ENCODE measurements around the gene ABCA4.
A peak's percentile ranks its signal among the peaks of the same experiment; 100 is the strongest.
"Not testable (repeated sequence)": the region's sequence is repeated elsewhere in the genome, so short reads cannot be mapped to it uniquely, and the experiment has no call there.

The ABCA4 gene

GRCh38 chr1:94017155-94017829 lies 103.7 kb downstream of the ABCA4 start:
- DNase-seq (ENCODE audit: low read depth, low spot score) = peak; percentile 58
- no peak overlapping the region for H3K4me3 ChIP-seq (ENCODE audit: low read length)

DNA sequence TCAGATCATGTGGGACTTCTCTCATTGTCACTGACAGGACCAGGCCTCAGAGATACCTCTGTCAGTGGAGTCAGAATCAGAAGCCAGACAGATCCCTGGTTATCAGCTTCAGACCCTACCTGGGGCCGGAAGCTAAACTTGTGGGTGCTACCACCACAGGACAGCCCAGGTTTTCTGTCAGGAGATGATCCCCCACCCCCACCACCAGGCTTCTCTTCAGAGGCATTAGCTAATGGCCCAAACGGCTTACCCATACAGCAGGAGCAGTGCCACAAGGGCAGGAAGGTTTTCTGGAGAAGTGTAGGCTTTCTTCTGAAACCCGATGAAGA lies 105.5 kb downstream of the ABCA4 start:
- DNase-seq (ENCODE audit: low read depth, low spot score) = no peak
- H3K4me3 ChIP-seq (ENCODE audit: low read length) = no peak overlapping the region

DNA sequence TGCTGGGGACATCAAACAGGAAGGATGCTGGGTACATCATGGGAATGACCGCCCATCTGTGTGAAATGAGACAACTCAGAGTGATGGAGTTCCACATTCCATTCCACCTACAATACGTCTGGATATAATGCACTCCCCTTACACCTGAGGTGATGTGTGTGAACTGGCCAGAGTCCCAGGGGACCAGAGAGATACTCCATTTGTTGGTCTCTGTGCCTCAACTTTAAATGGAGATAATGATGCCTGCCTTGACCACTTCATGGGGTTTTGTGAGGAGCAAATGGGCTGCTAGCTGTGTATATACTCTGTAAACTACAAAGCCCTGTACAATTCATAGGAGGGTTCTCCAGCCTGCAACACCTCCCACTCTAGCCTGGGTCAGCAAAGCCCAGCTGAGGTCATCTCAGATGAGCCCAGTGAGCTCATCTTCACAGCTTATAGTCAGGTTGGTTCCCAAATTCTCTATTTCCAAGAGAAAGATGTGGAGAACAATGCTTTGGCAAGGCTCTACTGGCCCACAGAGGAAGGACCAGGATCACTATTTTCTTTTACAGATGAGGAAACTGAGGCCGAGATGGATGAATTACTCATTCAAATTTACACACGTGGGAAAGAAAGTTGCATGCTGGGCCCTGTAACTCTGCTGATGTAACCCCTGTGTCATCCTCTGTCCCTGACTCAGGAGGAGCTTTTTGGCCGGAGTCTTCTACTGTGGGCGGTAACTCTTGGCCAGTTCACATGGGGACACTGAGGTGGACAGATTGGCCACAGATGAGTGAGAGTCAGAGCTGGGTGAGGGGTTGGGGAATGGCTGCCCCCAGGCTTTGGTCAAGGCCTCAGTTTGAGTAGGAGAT lies 106.1 kb downstream of the ABCA4 start:
- H3K4me3 ChIP-seq (ENCODE audit: low read length) = no peak overlapping the region
- no peak for DNase-seq (ENCODE audit: low read depth, low spot score)

- H3K4me3 ChIP-seq (ENCODE audit: low read length) = no peak overlapping the region
- no peak for DNase-seq (ENCODE audit: low read depth, low spot score)
Observed at GRCh38 chr1:94014087-94014486, 106.9 kb downstream of the ABCA4 start.

DNA sequence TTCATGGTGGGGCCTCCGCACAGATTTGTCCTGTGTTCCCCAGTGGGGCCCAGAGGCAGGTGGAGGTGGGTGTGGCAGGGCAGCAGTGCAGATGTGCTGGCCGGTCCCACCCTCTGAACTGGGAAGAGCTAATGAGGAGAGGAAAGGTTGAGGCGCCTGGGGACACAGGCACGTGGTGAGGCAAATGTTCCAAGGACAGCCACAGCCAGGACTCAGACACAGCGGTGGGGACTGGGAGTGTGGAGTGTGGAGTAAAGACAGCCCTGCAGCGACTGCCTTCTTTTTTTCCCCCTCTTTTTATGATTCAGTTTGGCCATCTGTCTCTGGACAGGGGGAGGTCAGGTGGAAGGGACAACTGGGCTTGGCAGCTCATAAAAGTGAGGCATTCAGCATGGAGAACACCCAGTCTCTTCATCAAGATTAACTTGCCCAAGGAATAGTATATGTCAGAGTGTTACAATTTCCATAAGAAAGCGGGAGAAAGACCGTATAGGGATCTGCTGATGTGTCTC lies 107.5 kb downstream of the ABCA4 start:
- DNase-seq (ENCODE audit: low read depth, low spot score) = no peak
- H3K4me3 ChIP-seq (ENCODE audit: low read length) = no peak overlapping the region

GRCh38 chr1:94012708-94013366 lies 108.1 kb downstream of the ABCA4 start:
- DNase-seq (ENCODE audit: low read depth, low spot score) = no peak

DNA sequence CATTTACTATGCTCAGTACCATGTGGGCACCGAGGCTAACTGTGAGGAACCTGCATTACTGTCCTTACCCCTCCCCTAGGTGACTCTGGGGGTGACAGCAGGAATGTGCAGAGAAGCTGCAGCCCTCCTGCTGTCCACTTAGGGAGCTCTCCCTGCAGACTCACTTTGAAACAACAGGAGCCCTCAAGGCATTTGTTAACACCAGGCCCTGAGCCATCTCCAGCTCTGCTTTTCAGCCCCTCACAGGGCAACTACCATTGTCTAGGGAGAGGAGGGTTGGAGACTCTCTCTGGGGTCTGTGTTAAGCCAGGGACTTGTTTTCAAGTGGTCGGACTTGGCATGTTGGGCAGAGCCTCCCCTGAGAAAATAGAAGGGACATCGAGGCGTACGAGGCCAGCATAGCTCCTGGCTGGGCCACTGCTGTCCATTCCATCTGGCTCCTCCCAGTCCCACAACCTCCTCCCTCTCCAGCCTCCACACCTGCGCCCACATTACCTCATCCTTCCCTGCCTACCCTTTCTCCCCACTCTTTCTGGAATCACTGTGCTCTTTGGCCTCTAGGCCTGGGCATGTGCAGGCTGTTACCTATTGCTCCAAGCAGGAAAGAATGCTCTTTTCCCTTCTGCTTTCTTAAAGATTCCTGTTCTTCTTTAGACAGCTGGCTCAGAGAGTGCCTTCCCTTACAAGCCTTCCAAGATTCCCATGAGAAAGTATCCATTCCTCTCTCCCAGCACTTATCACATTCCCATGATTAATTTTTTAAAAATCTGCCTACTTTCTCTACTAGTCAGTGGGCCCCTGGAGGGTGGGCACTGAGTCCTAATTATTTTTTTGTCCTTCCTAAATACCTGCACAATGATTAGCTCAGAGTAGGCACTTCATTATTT lies 109.0 kb downstream of the ABCA4 start:
- H3K4me3 ChIP-seq (ENCODE audit: low read length) = no peak overlapping the region
- DNase-seq (ENCODE audit: low read depth, low spot score) = no peak

More at GRCh38 chr1:94012708-94013366, 108.1 kb downstream of the ABCA4 start:
- H3K4me3 ChIP-seq (ENCODE audit: low read length) = no peak overlapping the region

- no peak for DNase-seq (ENCODE audit: low read depth, low spot score)
- no peak overlapping the region for H3K4me3 ChIP-seq (ENCODE audit: low read length)
Observed at GRCh38 chr1:94011129-94011528, 109.8 kb downstream of the ABCA4 start.

GRCh38 chr1:94009304-94009703 lies 111.6 kb downstream of the ABCA4 start:
- no peak overlapping the region for H3K4me3 ChIP-seq (ENCODE audit: low read length)
- DNase-seq (ENCODE audit: low read depth, low spot score) = no peak

- H3K4me3 ChIP-seq (ENCODE audit: low read length) = no peak overlapping the region
- no peak for DNase-seq (ENCODE audit: low read depth, low spot score)
Observed at GRCh38 chr1:94006604-94007003, 114.3 kb downstream of the ABCA4 start.

- no peak overlapping the region for H3K4me3 ChIP-seq (ENCODE audit: low read length)
- DNase-seq (ENCODE audit: low read depth, low spot score) = no peak
Observed at GRCh38 chr1:94004924-94005323, 116.0 kb downstream of the ABCA4 start.

- no peak for DNase-seq (ENCODE audit: low read depth, low spot score)
- H3K4me3 ChIP-seq (ENCODE audit: low read length) = no peak overlapping the region
Observed at GRCh38 chr1:94002046-94002787, 118.7 kb downstream of the ABCA4 start.

- no peak for DNase-seq (ENCODE audit: low read depth, low spot score)
- H3K4me3 ChIP-seq (ENCODE audit: low read length) = no peak overlapping the region
Observed at GRCh38 chr1:94001397-94002045, 119.4 kb downstream of the ABCA4 start.

GRCh38 chr1:94000510-94001282 lies 120.3 kb downstream of the ABCA4 start:
- H3K4me3 ChIP-seq (ENCODE audit: low read length) = no peak overlapping the region
- no peak for DNase-seq (ENCODE audit: low read depth, low spot score)

DNA sequence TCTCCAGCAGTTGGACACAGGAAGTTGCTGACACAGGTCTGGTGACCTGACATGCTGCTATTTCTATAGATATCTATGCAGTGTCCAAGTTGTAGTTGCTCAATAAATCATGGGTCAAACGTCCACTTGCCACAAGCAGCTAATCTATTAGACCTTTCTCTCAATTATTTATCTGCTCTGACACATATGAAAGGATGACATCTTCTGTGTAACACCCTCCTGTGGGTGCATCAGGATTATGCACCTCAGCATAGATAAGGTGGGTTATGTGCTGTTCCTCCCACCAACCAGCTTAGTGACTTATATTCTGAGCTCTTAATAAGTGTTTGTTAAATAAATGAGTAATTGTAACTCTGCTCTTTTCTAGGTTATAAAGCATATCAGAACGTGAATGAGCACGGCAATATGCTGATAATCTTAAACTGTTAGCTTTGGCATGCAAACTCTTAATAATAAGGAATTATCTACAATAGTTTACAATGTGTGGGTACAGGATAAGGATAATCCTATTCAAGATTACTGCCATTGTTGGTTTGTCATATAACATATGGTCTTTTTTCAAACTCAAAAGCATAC lies 121.0 kb downstream of the ABCA4 start:
- no peak for DNase-seq (ENCODE audit: low read depth, low spot score)
- H3K4me3 ChIP-seq (ENCODE audit: low read length) = no peak overlapping the region

GRCh38 chr1:93998532-93998931 lies 122.4 kb downstream of the ABCA4 start:
- H3K4me3 ChIP-seq (ENCODE audit: low read length); DNase-seq (ENCODE audit: low read depth, low spot score): not testable (repeated sequence)

DNA sequence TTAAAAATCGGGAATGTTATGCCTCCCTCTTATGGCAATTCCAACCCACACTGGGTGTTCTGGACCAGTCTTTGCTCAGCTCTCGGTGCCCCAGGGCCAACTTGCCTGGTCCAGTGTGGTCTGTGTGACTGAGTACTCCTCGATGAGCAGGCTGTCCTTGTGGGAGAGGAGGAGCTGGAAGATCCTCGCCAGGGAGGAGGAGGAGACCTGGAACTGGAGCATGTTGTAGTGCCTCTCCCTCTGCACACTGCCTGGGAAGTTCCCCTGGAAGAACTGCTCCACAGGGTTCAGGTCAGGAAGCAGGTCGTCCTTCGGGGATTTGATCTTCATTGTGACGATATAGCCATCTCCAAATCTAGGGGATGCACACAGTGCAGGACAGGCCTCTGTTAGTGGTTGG lies 123.2 kb downstream of the ABCA4 start:
- no peak overlapping the region for H3K4me3 ChIP-seq (ENCODE audit: low read length)
- DNase-seq (ENCODE audit: low read depth, low spot score) = no peak
